A549 treated with RU486 at 1 μM for 4 hours (cell line): ENCODE data around the gene NOXO1. TPM values are rescaled to one million over a fixed set of nuclear protein-coding genes. Genes with fewer than 3 reads are reported as not detected.

Experiments
- total RNA-seq: library from RNA; stranded (reverse); fragments of 200-300 nt; extraction: Qiagen RNA extraction; gene quantifications from 5 replicates; pipeline ENCODE4 v1.2.3, GENCODE V29; 2022; ENCODE audit warnings: low read depth

Gene NOXO1
- 0.16 to 0.44 TPM (median 0.28 TPM) in 4 of 5 replicates, not detected in the other for total RNA-seq

GRCh38 chr16:1981398-1981836 lies at the start of gene NOXO1:
NOXO1 (minus strand) TSS chr16:1981469; CDS start chr16:1981179, 290 bp downstream.

GRCh38 chr16:2026461-2027023 lies 45.3 kb upstream of the NOXO1 start, which contains the start of gene NHERF2:
NHERF2 (plus strand) TSS chr16:2026902; CDS start chr16:2027006, 104 bp downstream.

GRCh38 chr16:2019518-2019920 lies 38.2 kb upstream of the NOXO1 start, which contains the start of gene NPW:
NPW (plus strand) TSS chr16:2019785.

GRCh38 chr16:2009791-2010510 lies 28.7 kb upstream of the NOXO1 start, which contains the start of gene ZNF598:
ZNF598 (minus strand) TSS chr16:2009821.

GRCh38 chr16:1989209-1990100 lies 8.2 kb upstream of the NOXO1 start, which contains the start of gene SYNGR3:
SYNGR3 (plus strand) TSS chr16:1989970; CDS start chr16:1990103, 133 bp downstream.

GRCh38 chr16:1983544-1984346 lies 2.5 kb upstream of the NOXO1 start, which contains the start of gene GFER:
GFER (plus strand) TSS chr16:1984193; CDS start chr16:1984219, 26 bp downstream.

GRCh38 chr16:1971796-1972489 lies 9.3 kb downstream of the NOXO1 start, which contains the start of gene TBL3:
TBL3 (plus strand) TSS chr16:1972053; CDS start chr16:1972165, 112 bp downstream.

GRCh38 chr16:1966460-1966859 lies 14.8 kb downstream of the NOXO1 start, which contains the start of gene RNF151:
RNF151 (plus strand) TSS chr16:1966856; CDS start chr16:1966882, 26 bp downstream.

GRCh38 chr16:1964506-1965395 lies 16.5 kb downstream of the NOXO1 start, which contains the start of gene RPS2:
RPS2 (minus strand) TSS chr16:1964826; CDS start chr16:1964625, 201 bp downstream.

GRCh38 chr16:1959269-1960039 lies 21.8 kb downstream of the NOXO1 start, which contains the start of gene NDUFB10:
NDUFB10 (plus strand) TSS chr16:1959538; CDS start chr16:1959625, 87 bp downstream.

GRCh38 chr16:1942810-1943726 lies 38.2 kb downstream of the NOXO1 start, which contains the start of gene MSRB1:
MSRB1 (minus strand) TSS chr16:1943199; CDS start chr16:1943156, 43 bp downstream.

Other genes with a start within 250 kb of the NOXO1 start
- gene NME3, start 209.9 kb downstream of the NOXO1 start, total RNA-seq: 30.6 to 59.4 TPM (median 55.1 TPM) in 5 replicates
- gene EME2, start 208.7 kb downstream of the NOXO1 start, total RNA-seq: 5.0 to 10.8 TPM (median 9.1 TPM) in 5 replicates
- 170 to 265 TPM (median 253 TPM) in 5 replicates for gene MRPS34, start 208.3 kb downstream of the NOXO1 start, total RNA-seq
- gene SPSB3, start 198.9 kb downstream of the NOXO1 start, total RNA-seq: 13.2 to 26.3 TPM (median 22.3 TPM) in 5 replicates
- gene NUBP2, start 198.5 kb downstream of the NOXO1 start, total RNA-seq: 57.3 to 88.6 TPM (median 81.3 TPM) in 5 replicates
- 0.05 TPM in 1 of 5 replicates, not detected in the others for gene IGFALS, start 187.8 kb downstream of the NOXO1 start, total RNA-seq
- 58.5 to 71.3 TPM (median 68.8 TPM) in 5 replicates for gene HAGH, start 154.6 kb downstream of the NOXO1 start, total RNA-seq
- gene FAHD1, start 154.3 kb downstream of the NOXO1 start, total RNA-seq: 45.6 to 53.0 TPM (median 47.7 TPM) in 5 replicates
- 1.4 to 3.0 TPM (median 2.0 TPM) in 5 replicates for gene MEIOB, start 109.3 kb downstream of the NOXO1 start, total RNA-seq
- 1.8 to 4.2 TPM (median 3.1 TPM) in 5 replicates for gene HS3ST6, start 63.1 kb downstream of the NOXO1 start, total RNA-seq
- gene MSRB1, start 38.3 kb downstream of the NOXO1 start, total RNA-seq: 22.1 to 31.7 TPM (median 31.4 TPM) in 5 replicates
- gene RPL3L, start 26.8 kb downstream of the NOXO1 start, total RNA-seq: 0.03 to 0.37 TPM in 2 of 5 replicates, not detected in the others
- gene NDUFB10, start 21.9 kb downstream of the NOXO1 start, total RNA-seq: 244 to 325 TPM (median 265 TPM) in 5 replicates
- gene RPS2, start 16.6 kb downstream of the NOXO1 start, total RNA-seq: 3,640 to 5,391 TPM (median 5,287 TPM) in 5 replicates
- gene RNF151, start 14.6 kb downstream of the NOXO1 start, total RNA-seq: not detected in 5 replicates
- 29.2 to 42.3 TPM (median 37.3 TPM) in 5 replicates for gene TBL3, start 9.4 kb downstream of the NOXO1 start, total RNA-seq
- gene GFER, start 2.7 kb upstream of the NOXO1 start, total RNA-seq: 24.7 to 44.2 TPM (median 41.3 TPM) in 5 replicates
- gene SYNGR3, start 8.5 kb upstream of the NOXO1 start, total RNA-seq: 4.4 to 9.7 TPM (median 6.7 TPM) in 5 replicates
- gene ZNF598, start 28.4 kb upstream of the NOXO1 start, total RNA-seq: 43.5 to 62.6 TPM (median 56.0 TPM) in 5 replicates
- gene NPW, start 38.3 kb upstream of the NOXO1 start, total RNA-seq: 0.92 to 2.0 TPM (median 1.0 TPM) in 4 of 5 replicates, not detected in the other
- gene NHERF2, start 45.4 kb upstream of the NOXO1 start, total RNA-seq: 34.8 to 57.8 TPM (median 54.9 TPM) in 5 replicates
- 30.8 to 47.1 TPM (median 43.6 TPM) in 5 replicates for gene NTHL1, start 66.4 kb upstream of the NOXO1 start, total RNA-seq
- gene TSC2, start 66.5 kb upstream of the NOXO1 start, total RNA-seq: 27.9 to 39.7 TPM (median 36.6 TPM) in 5 replicates
- gene PKD1, start 154.4 kb upstream of the NOXO1 start, total RNA-seq: 37.4 to 56.1 TPM (median 48.8 TPM) in 5 replicates
- 2.7 to 5.0 TPM (median 4.0 TPM) in 5 replicates for gene RAB26, start 167.2 kb upstream of the NOXO1 start, total RNA-seq
- gene TRAF7, start 174.3 kb upstream of the NOXO1 start, total RNA-seq: 39.8 to 58.6 TPM (median 51.7 TPM) in 5 replicates
- 0.26 to 0.95 TPM (median 0.49 TPM) in 5 replicates for gene CASKIN1, start 215.1 kb upstream of the NOXO1 start, total RNA-seq
- gene MLST8, start 224.0 kb upstream of the NOXO1 start, total RNA-seq: 35.7 to 53.7 TPM (median 52.7 TPM) in 5 replicates
- 2.9 to 6.6 TPM (median 4.6 TPM) in 5 replicates for gene BRICD5, start 229.4 kb upstream of the NOXO1 start, total RNA-seq
- gene PGP, start 233.4 kb upstream of the NOXO1 start, total RNA-seq: 16.8 to 38.1 TPM (median 35.4 TPM) in 5 replicates
- 17.8 to 28.1 TPM (median 24.2 TPM) in 5 replicates for gene E4F1, start 242.1 kb upstream of the NOXO1 start, total RNA-seq